ENCODE results near the gene INPP4A.
A peak's percentile ranks its signal among the peaks of the same experiment; 100 is the strongest.

Gene INPP4A

DNA sequence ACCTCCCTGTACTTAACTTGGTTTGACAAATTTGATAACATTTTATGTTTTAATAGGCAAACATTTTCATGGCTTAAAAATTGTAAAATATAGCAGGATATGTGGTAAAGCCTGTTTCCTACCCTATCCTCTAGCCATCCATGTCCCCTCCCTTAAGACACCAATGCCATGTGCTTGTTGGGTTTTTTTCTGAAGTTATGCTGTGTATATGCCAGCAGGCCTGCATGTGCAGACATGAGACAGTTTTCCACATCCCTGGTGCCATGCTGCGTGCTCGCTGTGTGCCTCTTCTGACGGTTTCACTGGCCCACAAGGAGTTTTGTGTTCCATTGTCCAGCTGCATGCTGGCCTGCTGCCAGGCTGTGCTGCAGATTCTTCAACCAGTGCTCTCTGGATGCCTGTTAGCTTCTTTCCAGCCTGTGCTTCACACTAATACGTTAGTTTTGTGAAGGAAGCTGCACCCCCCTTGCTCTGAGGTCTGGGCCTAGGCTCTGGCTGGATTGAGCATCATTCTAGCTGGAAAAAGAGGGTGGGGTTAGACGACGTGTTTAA, 16.9 kb downstream of the INPP4A start:
- DNase-seq: no peak

GRCh38 chr2:98463081-98463481, 18.4 kb downstream of the INPP4A start:
- no peak for DNase-seq

- no peak for DNase-seq
These were observed 18.9 kb downstream of the INPP4A start for GRCh38 chr2:98463551-98463971.

DNA sequence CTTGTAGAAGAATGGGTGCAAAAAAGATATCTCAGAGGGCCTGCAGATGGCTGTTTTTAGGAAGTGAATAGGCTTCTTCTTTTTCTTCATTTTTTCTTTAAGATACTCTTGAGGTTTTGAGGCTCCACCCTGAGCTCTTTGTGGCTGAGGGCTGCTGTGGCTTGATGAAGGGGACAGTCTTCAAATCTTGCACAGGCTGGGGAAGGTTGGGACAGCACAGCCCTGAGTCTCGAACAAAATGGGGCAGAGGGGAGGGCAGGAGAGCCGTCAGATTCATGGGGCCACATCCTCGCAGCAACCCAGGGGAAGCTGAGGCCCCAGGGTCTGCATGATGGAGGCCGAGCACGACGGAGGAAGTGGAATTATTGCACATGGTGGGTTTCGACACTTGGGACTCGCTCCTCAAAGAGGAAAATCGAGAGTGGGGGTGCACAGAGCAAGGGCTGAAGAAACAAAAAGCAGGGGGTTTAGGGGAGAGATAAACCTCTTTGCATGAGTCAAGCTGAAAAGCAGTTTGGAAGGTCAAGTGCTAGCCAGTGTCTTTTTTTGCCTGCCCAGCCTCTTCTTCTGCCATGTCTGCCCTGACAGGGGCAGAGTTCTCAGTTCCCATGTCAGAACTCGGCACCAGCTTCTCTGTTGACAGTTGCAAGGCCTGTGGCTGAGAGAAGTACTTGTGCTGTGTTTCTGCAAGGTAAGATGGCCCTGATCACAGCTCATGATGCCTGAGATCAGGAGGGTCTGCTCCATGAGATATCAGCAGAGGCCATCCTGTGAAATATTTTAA, 19.5 kb downstream of the INPP4A start:
- no peak for DNase-seq

GRCh38 chr2:98464772-98465310, 20.2 kb downstream of the INPP4A start:
- no peak for DNase-seq

DNA sequence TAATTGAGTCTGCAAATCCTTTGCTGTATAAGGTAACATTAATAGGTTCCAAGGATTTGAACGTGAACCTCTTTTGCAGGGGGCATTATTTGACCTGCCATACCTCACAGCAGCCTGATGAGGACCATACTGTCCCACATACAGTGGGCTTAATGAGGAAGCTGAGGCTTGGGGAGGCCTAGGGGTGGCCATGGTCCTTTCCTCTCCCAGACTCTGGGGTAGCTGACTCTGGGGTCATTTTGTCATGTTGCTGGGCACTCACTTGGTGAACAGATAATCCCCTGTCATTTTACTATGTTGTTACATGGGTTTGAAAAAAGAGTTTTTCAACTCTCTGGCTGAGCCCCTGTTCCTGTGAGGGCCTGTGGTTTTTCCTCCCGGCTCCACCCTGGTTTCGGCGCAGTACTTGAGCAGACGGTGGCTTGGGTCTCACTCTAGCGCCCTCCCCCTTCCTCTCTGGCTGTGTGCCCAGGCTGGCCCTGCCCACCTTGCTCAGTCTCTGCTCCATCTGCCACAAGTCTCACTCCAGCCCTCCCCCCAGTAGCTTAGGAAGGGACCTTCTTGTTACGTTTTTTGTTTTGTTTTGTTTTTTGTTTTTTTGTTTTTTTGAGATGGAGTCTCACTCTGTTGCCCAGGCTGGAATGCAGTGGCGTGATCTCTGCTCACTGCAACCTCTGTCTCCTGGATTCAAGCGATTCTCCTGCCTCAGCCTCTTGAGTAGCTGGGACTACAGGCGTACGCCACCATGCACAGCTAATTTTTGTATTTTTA, 21.0 kb downstream of the INPP4A start:
- peak; percentile 77 for DNase-seq

DNA sequence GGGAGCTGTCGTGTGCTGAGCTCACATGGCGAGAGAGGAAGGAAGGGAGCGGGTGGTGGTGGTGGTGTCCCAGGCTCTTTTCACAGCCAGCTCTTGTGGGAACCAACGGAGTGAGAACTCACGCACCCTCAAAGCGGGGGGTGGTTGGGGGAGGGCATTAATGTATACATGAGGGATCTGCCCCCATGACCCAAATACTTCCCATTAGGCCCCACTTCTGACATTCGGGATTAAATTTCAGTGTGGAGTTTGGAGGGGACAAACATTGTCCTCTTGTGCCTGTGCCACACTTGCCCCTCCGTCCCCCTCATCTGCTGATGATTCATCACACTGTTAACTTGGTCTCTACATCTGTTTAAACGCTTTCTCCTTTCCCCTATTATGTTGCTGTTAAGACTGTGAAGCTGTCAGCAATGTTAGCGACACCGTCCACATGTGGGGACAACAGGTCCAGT, 22.5 kb downstream of the INPP4A start:
- DNase-seq: no peak

DNA sequence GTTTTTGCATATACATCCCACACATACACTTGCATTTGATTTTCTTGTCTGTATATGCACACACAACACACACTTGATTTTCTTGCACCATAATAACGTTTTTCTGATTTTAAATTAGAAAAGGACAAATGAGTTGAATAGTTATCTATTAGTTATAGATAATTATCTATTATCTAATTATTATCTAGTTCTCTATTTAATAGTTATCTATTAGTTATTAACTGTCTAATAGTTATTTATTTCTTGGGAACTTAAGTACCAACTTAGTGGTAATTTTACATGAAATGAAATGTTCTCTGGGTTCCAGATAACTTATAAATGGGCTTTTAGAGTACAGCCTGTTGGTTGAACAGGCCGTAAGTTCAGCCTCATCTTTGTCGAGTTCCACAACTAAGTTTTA, 23.0 kb downstream of the INPP4A start:
- no peak for DNase-seq

DNA sequence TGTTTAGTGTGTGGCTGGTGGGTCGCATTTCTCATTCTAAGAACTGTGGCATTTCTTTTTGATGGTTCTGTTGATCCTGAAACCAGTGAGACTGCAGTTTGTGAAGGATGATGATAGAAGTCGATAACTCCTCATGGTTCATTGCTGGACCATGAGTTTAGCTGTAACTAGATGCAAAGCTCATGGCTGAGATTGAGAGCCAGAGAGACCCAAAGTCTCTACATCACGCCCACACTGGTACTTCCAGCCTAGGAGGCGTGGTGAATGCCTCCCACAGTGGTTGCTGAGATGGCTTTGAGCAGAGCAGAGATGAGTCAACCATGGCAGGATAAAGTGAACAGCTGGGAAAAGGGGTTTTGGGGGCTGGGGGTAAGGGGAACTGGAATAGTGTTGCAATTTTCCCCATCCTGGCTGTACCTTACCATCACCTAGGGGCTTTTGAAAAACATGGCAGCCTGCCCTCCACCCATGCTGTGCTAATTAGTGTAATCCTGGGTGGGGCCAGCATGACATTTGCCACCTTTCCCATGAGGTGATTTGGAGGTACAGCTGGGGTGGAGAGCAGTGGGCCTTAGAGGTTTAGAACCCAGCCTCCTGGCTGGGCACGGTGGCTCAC, 24.1 kb downstream of the INPP4A start:
- DNase-seq: no peak

- no peak for DNase-seq
These were observed 25.3 kb downstream of the INPP4A start for GRCh38 chr2:98469862-98470544.

DNA sequence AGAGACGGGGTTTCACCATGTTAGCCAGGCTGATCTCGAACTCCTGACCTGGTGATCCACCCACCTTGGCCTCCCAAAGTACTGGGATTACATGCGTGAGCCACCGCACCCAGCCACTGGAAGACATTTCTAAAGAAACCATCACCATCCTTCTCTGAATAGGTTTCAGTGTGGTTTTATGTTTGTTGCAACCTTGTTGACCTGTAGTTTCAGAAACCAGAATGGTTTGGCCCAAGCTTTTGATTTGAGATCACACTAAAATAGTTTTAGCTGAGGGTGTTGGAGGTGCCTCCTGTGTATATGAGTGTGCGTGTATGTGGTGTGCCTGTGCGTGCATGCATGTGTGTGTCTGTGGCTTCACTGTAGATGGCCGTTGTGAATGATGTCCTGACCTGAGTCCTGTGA, 26.2 kb downstream of the INPP4A start:
- no peak for DNase-seq

- no peak for DNase-seq
These were observed 26.9 kb downstream of the INPP4A start for GRCh38 chr2:98471402-98472131.

- no peak for DNase-seq
These were observed 27.5 kb downstream of the INPP4A start for GRCh38 chr2:98472132-98472650.

DNA sequence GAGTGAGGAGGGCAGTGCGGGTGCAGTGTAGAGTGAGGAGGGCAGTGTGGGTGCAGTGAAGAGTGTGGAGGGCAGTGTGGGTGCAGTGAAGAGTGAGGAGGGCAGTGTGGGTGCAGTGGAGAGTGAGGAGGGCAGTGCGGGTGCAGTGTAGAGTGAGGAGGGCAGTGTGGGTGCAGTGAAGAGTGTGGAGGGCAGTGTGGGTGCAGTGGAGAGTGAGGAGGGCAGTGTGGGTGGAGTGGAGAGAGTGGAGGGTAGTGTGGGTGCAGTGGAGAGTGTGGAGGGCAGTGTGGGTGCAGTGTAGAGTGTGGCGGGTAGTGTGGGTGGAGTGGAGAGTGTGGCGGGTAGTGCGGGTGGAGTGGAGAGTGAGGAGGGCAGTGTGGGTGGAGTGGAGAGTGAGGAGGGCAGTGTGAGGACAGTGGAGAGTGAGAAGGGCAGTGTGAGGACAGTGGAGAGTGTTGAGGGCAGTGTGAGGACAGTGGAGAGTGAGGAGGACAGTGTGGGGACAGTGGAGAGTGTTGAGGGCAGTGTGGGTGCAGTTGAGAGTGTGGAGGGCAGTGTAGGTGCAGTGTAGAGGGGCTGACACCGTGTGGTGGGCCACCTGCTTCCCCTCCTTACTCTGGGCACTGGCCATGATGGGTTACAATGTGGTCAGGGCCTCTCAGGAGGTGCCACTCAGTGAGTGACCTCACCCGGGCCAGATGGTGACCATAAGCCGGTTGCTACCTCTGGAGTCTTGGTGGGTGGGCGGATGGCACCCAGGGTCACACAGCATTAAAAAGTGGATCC, 28.5 kb downstream of the INPP4A start:
- DNase-seq: no peak

- peak; percentile 31 for DNase-seq
These were observed 29.5 kb downstream of the INPP4A start for GRCh38 chr2:98473995-98474780.

- no peak for DNase-seq
These were observed 30.4 kb downstream of the INPP4A start for GRCh38 chr2:98474979-98475632.

DNA sequence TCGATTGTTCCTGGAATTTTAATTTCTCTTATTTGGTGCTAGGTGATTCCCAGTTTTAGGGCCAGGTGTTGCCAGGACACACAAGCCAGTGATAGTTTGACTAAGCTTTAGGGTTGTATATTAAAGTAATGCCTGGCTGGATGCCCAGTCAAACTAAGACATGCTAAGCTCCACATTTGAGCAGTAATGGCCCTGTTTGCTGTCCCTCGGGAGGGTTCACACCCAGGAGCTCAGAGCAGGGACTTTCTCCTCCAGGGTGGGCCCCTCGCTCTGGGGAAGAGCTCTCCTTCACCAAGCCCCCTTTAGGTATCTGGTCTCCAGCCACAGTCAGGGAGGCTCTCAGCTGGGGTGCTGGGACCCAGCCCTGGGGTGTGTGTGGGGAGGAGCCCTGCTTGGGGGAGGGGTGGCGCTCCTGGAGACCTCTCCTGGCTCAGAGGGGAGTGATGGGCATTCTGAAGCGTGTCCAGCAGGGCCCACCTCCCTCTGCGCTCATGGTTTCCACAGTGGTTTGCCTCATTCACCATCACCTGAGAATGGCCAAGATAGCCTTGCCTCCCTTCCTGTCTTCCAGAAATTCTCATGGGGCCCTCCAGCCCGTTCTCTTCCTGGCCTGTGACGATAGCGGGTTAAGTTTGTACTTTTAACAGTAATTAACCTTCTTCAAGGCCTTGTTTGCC, 31.7 kb downstream of the INPP4A start:
- DNase-seq: no peak

DNA sequence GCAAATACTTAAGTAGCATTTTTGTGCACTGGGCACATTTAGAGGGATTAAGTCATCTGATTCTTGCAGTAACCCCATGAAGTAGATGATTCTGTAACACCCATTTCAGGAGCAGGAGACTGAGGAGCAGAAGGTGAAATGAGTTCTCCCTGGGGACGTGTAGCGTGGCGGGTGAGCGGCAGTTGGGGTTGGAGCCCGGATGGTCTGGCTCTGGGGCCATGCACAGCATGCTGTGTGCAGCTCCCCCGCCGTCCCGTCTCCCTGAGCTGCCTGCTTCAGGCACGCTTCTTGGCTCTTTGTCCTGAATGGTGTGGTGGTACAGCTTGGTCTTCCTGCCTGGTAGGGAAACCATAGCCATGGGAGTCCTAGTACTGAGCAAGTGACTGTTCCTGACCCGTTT, 32.4 kb downstream of the INPP4A start:
- no peak for DNase-seq

DNA sequence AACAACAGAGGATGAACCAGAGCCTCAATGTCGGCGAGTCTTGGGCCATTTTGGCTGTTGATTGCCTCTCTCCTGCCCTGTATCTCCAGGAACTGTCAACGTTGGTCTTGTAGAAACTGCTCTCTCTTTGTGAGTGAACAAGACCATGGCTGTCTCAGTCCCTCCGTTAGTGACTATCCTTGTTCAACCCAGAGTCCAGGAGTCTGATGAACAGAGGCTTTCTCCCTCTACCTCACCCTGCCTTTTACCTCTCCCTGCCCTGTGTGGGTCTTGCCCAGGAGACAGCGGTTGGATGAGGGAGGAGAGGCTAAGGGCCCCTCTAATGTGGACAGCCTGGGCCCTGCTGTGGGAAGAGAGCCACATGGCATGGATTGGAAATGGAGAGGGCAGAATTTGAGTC, 32.8 kb downstream of the INPP4A start:
- no peak for DNase-seq
